ENCODE results near the gene PTPRM.

- TF ChIP-seq, protein P1, sequence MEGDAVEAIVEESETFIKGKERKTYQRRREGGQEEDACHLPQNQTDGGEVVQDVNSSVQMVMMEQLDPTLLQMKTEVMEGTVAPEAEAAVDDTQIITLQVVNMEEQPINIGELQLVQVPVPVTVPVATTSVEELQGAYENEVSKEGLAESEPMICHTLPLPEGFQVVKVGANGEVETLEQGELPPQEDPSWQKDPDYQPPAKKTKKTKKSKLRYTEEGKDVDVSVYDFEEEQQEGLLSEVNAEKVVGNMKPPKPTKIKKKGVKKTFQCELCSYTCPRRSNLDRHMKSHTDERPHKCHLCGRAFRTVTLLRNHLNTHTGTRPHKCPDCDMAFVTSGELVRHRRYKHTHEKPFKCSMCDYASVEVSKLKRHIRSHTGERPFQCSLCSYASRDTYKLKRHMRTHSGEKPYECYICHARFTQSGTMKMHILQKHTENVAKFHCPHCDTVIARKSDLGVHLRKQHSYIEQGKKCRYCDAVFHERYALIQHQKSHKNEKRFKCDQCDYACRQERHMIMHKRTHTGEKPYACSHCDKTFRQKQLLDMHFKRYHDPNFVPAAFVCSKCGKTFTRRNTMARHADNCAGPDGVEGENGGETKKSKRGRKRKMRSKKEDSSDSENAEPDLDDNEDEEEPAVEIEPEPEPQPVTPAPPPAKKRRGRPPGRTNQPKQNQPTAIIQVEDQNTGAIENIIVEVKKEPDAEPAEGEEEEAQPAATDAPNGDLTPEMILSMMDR (IDR thresholded peaks at IDR 0.05), result no peak
- TF ChIP-seq POLR2AphosphoS5 (IDR thresholded peaks at IDR 0.05) (no peak), POLR2A (IDR thresholded peaks at IDR 0.05; ENCODE audit: low read depth) (no peak)
These were observed 116.6 kb downstream of the PTPRM start for GRCh38 chr18:7683753-7684152.

All from esophagus muscularis mucosa (tissue), 3 donors.